ENCODE data around the gene JARID2.

- TF ChIP-seq CTCF (IDR thresholded peaks at IDR 0.05) (no peak), POLR2A (IDR thresholded peaks at IDR 0.05) (no peak), POLR2AphosphoS5 (IDR thresholded peaks at IDR 0.05) (no peak)
Measured at GRCh38 chr6:15553031-15553430, 307.2 kb downstream of the JARID2 start.

Data from sigmoid colon (tissue), 4 donors.